Renal cortical epithelial cell (primary cell): ENCODE results near the gene GRXCR2. TPM values are rescaled to one million over a fixed set of nuclear protein-coding genes. Genes with fewer than 3 reads are reported as not detected.

Experiments used
- DNase-seq: peaks from one replicate; pipeline ENCODE4 v3.0.0-alpha.2; 2011; ENCODE audit warnings: low read depth
- total RNA-seq: library from RNA; depleted of rRNA; stranded (reverse); fragments of >200 nt; gene quantifications from 2 replicates; pipeline ENCODE4 v1.2.3, GENCODE V29; 2014

Gene GRXCR2
- total RNA-seq, 1 donor from 2014 or later = not detected

GRCh38 chr5:145835848-145836239 is 37.0 kb downstream of the GRXCR2 start:
- no peak for DNase-seq

- peak; percentile 73 for DNase-seq
Measured at GRCh38 chr5:145834917-145835847, 37.6 kb downstream of the GRXCR2 start, which contains the start of gene PRELID2. PRELID2 (minus strand) TSS chr5:145835342; CDS start chr5:145835251, 91 bp downstream.

- no peak for DNase-seq
Measured at GRCh38 chr5:145834554-145834916, 38.3 kb downstream of the GRXCR2 start.

- no peak for DNase-seq
Measured at GRCh38 chr5:145833631-145834200, 39.1 kb downstream of the GRXCR2 start.

GRCh38 chr5:145830594-145830993 is 42.2 kb downstream of the GRXCR2 start:
- no peak for DNase-seq

DNA sequence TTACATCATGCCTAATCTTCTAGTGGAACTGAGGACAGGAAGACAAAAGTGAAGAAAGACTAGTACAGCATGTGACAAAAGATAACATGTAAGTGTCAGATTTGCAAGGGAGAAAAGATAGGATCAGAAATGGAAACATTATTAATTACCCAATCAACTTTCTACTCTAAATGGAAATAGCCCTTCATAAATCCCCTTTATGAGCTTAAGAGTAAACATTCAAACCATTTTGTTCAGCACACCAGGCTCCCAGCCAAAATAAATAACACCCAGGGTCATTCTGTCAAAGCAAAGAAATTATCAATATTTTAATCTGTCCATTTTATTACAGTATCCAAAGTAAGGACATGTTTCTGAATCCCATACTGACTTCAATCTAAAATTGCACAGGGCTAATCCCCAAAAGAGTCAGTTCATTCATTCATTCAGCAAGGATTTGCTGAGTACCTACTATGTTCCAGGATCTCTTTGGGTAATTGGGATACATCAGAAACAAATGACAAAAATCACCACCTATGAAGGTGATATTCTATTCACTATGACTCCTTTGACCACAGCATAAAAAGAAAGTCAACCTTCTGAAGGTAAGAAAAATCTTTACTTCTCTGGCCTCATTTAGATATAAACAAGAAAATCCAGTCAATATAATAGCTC is 43.0 kb downstream of the GRXCR2 start:
- DNase-seq = peak; percentile 6

DNA sequence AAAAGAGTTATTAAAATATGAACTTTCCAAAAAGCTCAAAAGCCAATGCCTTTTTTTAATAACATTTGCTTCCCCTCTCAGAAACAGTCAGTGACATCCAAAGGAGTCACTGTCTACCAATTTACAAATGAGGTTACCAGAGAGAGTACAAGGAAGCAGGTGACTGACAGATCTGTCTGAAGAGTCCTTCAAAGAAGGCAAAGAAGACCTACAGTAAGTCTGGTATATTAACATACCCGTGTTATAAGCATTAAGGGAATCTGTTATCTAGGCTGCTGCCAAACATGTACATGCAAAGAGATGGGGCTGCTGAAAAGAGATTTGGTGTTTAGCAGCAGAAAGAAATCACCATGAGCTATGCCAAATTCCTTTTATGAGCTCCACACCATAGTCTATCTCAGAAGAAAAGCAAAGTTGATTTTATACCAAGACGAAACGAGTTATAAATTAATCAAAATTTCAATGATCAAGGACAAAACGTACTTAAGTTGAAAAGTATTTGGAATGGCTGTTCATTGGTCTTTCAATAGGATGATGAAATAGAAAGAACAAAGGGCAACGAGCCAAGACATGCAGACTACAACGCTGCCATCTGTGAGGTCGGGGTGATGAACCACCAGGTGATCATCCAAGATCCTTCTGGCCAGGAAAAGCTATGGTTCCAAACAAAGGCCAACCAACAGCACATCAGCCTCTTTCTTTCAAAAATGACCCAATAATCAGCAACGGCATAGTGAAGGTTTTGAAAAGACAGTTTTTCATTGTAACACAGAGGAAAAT is 45.7 kb downstream of the GRXCR2 start:
- DNase-seq = no peak

DNA sequence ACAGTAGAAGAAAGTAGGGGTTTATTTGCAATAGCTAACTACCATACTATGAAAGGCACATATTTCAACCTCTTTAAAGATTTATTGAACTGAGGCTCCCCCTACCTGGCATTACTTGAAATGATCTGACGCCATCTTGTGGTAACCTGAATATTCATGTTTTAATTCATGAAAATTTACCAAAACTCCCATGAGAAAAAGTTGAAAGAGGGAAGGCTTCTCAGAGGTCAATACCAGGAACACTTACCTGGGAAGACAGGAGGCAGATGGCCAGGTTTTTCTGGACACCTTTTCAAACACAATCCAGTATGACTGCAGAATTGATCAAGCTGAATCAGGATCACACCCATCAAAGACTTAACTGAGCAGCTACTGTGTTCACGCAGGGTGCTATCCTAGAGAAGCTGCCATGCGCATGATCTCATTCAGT is 47.0 kb downstream of the GRXCR2 start:
- DNase-seq = peak; percentile 65

DNA sequence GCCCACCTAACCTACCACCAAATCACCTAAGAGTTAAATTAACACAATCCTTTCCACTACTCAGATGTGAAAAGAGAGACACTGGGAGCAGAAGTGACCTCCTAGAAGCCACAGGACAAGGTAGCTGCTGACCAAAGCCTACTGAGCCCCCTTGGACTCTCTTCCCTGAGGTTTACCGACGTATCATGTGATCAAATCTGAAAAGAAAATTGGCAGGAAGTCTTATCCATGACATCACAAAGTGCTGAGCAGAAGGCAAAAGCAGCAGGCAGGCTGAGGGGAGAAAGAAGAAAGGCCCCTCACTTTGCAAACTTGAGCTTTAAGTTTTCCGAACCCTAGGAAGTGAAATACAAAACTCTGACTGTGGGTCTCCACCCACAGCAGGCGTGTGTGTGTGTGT is 48.8 kb downstream of the GRXCR2 start:
- DNase-seq = peak; percentile 38

DNA sequence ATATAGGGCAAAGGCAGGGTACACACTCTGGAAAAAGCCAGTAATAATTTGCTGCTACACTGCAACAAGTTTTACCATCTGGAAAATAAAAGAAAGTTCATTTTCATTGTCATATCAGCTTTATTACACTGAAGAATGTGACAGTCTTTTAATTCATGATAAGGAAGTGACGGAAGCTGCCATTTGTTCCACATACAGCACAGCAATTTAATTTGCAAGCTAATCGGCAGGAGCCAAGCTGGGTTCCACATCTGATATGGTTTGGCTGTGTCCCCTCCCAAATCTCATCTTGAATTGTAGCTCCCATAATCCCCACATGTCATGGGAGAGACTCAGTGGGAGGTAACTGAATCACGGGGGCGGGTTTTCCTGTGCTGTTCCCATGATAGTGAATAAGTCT is 54.2 kb downstream of the GRXCR2 start:
- DNase-seq = no peak

GRCh38 chr5:145812877-145813276 is 59.9 kb downstream of the GRXCR2 start:
- no peak for DNase-seq

GRCh38 chr5:145811834-145812625 is 60.8 kb downstream of the GRXCR2 start:
- peak; percentile 61 for DNase-seq

Other genes starting within 250 kb of the GRXCR2 start
- gene PRELID2, start 37.7 kb downstream of the GRXCR2 start, total RNA-seq = 24.8 and 43.1 TPM in 2 replicates
- gene SH3RF2, start 63.6 kb upstream of the GRXCR2 start, total RNA-seq = 7.6 and 8.1 TPM in 2 replicates
- gene PLAC8L1, start 232.6 kb upstream of the GRXCR2 start, total RNA-seq = not detected in 2 replicates